ENCODE measurements around the gene SYNE2.

DNA sequence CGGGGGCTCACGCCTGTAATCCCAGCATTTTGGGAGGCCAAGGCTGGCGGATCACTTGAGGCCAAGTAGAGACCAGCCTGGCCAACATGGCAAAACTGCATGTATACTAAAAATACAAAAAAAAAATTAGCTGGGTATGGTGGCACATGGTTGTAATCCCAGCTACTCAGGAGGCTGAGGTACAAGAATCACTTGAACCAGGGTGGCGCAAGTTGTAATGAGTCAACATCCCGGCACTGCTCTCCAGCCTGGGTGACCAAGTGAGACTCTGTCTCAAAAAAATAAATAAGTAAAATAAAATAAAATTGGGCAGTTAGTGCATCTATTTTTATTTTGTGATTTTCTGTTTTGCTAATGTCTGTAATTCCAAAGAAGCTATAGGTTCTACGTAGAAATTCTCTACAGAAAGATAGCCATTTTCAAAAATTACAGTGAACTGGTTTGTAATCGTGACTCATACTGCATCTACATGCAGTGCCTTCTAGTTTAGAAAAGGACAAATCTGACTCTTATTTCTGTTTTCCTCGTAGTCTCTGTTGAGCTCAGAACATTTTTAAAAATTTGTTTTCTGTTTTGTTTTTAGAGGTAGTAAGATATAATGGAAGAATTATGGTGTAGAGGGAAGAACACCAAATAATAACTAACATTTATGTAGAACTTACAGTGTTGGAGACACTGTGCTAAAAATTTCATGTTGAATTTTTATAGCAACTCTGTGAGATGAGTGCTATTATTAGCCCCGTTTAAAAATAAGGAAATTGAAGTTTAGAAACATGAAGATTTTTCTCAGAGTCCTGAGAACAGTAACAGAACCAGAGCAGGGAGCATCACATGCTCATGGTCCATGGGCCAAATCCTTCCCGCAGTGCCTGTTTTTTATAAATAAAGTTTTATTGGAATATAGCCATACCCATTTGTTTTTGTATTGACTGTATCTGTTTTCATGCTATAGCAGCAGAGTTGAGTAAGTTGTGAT, 201.2 kb downstream of the SYNE2 start:
- TF ChIP-seq, protein P1, sequence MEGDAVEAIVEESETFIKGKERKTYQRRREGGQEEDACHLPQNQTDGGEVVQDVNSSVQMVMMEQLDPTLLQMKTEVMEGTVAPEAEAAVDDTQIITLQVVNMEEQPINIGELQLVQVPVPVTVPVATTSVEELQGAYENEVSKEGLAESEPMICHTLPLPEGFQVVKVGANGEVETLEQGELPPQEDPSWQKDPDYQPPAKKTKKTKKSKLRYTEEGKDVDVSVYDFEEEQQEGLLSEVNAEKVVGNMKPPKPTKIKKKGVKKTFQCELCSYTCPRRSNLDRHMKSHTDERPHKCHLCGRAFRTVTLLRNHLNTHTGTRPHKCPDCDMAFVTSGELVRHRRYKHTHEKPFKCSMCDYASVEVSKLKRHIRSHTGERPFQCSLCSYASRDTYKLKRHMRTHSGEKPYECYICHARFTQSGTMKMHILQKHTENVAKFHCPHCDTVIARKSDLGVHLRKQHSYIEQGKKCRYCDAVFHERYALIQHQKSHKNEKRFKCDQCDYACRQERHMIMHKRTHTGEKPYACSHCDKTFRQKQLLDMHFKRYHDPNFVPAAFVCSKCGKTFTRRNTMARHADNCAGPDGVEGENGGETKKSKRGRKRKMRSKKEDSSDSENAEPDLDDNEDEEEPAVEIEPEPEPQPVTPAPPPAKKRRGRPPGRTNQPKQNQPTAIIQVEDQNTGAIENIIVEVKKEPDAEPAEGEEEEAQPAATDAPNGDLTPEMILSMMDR (conservative IDR thresholded peaks at IDR 0.05), result no peak
- TF ChIP-seq EZH2 (IDR thresholded peaks at IDR 0.05; ENCODE audit: low read depth), result no peak

All from PC-9 (cell line).